NCI-H526 (cell line): ENCODE data around the gene PLA2G2C.
"Not testable (repeated sequence)": the region's sequence is repeated elsewhere in the genome, so short reads cannot be mapped to it uniquely, and the experiment has no call there.

ENCODE experiments used
- DNase-seq, 2 experiments: peaks; one replicate each; lab custom pipeline; 2025; lab: John Stamatoyannopoulos, UW

PLA2G2C gene

DNA sequence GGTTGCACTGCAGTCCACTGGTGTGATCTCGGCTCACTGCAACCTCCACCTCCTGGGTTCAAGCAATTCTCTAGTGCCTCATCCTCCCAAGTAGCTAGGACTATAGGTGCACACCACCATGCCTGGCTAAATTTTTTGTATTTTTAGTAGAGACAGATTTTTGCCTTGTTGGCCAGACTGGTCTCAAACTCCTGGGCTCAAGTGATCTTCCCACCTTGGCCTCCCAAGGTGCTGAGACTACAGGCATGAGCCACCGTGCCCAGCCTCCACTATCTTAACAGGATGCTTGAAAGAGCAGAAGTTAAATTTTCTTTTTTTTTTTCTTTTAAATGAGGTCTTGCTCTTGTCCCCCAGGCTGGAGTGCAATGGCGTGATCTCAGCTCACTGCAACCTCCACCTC lies 55.8 kb downstream of the PLA2G2C start:
- DNase-seq = not testable (repeated sequence)

DNA sequence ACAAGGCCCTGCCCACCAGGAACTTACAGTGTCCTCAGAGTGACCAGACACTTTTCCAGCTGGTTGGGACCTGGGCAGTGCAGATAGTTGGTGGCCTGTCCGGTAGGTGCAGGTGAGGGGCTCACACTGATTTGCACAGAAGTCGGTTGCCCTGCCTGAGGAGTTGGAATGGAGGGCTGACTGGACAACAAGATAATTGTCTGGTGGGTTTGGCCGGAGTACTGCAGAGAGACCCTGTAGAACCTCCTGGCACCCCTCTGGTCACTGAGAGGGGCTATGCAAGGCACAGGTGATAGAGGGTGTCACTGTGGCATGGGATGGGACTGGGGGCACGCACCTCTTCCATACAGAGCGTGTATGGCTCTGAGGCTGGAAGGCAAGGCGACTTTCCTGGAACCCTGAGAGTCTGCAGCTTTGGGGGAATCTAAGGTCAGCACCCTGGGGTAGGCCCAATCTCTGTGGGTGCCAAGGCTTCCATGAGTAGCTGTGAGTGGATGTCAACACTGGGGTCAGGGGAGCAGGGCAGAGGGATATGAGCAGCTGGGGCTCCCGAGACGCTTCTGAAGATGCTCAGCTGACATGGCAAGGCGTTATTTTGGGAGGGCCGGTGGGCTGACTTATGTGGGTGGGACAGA lies 59.4 kb downstream of the PLA2G2C start:
- DNase-seq = no peak

- no peak for DNase-seq
These were observed 60.1 kb downstream of the PLA2G2C start for GRCh38 chr1:20126041-20126805.

DNA sequence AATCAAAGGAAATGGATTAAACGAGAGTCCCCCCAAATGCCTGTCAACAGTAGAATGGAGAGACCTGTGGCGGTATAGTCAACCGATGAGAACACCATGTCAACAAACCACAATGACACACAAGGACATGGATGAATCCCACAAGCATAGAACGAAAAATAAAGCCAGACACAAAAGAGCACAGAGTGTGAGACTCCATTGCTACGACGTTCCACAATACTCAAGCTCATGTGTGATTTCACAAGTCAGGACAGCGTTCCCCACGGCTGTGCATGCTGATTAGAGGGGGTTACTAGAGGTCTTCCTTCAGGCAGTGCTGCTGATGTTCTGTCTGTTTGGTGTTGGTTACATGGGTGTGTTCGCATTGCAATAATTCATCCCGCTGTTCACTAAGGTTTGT lies 61.2 kb downstream of the PLA2G2C start:
- no peak for DNase-seq

DNA sequence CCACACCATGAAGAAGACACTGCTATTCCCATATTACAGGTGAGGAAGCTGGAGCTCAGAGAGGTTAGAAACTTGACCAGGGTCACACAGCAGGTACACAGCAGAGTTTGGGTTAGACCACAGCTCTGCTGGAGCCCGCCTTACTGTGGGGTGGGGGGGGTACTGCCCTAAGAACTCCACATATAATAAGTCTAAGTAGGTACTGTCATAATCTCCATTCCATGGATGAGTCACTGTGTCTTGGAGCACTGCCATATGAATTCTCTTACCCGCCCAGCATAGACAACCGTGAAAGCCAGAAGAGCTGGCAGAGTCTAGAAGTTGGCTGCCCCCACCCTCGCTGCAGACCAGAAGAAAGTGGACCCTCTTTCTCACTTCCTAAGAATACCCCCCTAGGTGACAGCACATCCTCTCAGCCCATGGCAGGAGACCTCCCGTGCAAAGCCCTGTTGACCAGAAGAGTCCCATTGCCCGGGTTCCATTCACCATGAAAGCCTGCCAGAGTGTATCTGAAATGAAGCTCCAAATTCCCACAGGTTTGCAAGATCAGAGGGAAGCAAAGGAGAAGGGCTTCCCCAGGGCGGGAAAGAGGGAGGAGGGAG lies 61.8 kb downstream of the PLA2G2C start:
- no peak for DNase-seq

DNA sequence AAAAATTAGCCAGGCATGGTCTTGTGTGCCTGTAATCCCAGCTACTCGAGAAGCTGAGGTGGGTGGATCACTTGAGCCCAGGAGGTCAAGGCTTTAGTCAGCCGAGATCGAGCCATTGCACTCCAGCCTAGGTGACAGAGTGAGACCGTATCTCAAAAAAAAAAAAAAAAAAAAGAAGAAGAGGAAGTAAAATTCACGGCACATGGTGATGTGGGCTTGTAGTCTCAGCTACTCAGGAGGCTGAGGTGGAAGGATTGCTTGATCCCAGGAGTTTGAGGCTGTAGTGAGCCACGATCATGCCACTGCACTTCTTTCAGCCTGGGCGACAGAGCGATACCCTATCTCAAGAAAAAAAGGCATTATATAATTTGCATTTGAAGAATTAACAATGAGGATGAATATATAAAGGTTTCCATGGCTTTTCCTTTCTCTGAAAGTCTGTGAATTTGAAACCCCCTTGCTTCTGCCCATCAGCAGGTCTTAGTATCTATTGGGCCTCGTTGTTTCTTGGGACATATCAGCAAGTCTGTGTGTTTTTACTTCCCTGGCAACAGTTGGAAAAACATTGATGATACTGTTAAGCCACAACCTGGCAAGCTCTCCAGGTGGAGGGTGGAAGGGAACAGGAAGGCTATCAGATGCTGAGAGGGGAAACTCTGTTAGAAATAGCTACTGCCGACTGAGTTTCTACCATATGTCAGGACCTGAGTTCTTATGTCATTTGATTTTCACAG lies 62.4 kb downstream of the PLA2G2C start:
- DNase-seq = no peak

GRCh38 chr1:20120796-20121195 lies 65.5 kb downstream of the PLA2G2C start:
- no peak for DNase-seq

GRCh38 chr1:20119347-20119746 lies 67.0 kb downstream of the PLA2G2C start, which contains the start of gene PLA2G2D:
PLA2G2D (minus strand) TSS chr1:20119536; CDS start chr1:20119498, 38 bp downstream.
- DNase-seq = no peak

DNA sequence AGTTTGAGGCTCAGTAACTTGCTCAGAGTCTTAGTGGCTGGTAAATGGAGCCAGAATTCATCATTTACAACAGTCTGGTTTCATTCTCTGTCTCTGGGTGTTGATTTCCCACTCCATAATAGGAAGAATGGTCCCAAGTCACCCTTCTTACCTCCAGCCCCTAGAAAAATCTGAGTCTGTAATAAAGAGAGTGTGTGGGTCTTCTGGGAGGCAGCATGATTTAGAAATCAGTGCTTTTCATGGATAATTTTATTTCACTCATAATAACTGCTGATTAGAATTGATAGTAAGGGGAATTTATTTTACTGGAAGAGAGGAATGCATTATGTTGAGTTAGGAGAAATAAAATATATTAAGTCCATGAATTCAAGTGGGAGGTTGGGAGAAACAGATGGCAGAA lies 69.1 kb downstream of the PLA2G2C start:
- no peak for DNase-seq

DNA sequence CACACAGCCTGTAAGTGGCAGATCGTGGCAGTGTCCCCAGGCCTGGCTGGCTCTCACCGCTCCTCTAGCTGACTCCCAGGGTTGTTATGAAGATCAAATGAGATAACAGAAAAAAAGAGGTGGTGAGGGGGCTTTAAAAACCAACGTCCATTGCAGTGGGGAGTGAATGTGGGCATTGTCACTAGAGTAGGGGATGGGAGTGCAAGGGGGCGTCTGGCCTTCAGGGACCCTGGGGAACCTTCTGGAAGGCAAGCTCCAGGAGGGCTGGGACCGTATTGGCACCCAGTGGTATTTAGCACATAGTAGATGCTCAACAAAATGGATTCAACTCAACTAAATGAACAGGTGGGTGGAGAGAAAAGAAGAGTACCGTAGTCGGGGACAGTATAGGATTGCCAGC lies 70.4 kb downstream of the PLA2G2C start:
- DNase-seq = no peak

DNA sequence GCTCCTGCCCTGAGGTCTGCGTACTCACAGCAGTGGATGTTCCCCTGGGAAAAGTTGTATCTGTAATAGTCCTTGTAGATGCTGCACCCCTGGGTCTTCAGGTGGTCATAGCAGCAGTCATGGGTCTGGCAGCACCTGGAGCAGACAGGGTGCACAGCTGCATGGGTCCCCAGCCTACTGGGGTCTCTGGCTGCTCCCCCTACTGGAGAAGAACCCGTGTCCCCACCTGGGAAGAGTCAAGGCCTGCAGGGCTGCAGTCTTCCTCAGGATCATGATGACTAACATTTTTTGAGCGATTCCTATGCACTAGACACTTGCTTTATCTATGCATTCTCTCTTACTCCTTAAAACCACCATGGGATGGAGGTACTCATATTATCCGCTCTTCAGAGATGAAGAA lies 70.8 kb downstream of the PLA2G2C start:
- DNase-seq = no peak

- no peak for DNase-seq
These were observed 72.2 kb downstream of the PLA2G2C start for GRCh38 chr1:20114021-20114648.
